Activated naive CD8-positive, alpha-beta T cell treated with anti-CD3 and anti-CD28 coated beads, Interleukin-2, amount 50 U/mL, for 24 hours (primary cell): ENCODE measurements around the gene KIF4A.
A peak's percentile ranks its signal among the peaks of the same experiment; 100 is the strongest.
"Not testable (repeated sequence)": the region's sequence is repeated elsewhere in the genome, so short reads cannot be mapped to it uniquely, and the experiment has no call there.

Experiments used
- ATAC-seq: fragments of 150-1000 bp; cut with Tn5 transposase; one replicate; pipeline ENCODE4 v1.10.0; 2021
- DNase-seq: peaks from one replicate; pipeline ENCODE4 v3.0.0; 2021
- H3K27ac Mint-ChIP-seq: one replicate; pipeline ENCODE4 v1.8.0; 2021; ENCODE audit warnings: mild to moderate bottlenecking, mixed read lengths
- H3K27me3 Mint-ChIP-seq: one replicate; pipeline ENCODE4 v1.8.0; 2021; ENCODE audit warnings: mixed read lengths
- H3K36me3 Mint-ChIP-seq: one replicate; pipeline ENCODE4 v1.8.0; 2021; ENCODE audit warnings: low read depth, mixed read lengths
- H3K4me1 Mint-ChIP-seq: one replicate; pipeline ENCODE4 v1.8.0; 2021; ENCODE audit warnings: mixed read lengths
- H3K4me3 Mint-ChIP-seq: one replicate; pipeline ENCODE4 v1.8.0; 2021; ENCODE audit warnings: mild to moderate bottlenecking, moderate library complexity, mixed read lengths
- H3K9me3 Mint-ChIP-seq: one replicate; pipeline ENCODE4 v1.8.0; 2021; ENCODE audit warnings: mixed read lengths

KIF4A gene

GRCh38 chrX:70264784-70265183 lies 25.1 kb upstream of the KIF4A start:
- ATAC-seq (no peak), DNase-seq (no peak)
- Mint-ChIP-seq H3K27ac (no peak overlapping the region), H3K27me3 (no peaks in the 10 kb centered on the region), H3K9me3 (no peaks in the 10 kb centered on the region), H3K36me3 (no peaks in the 10 kb centered on the region), H3K4me3 (no peak overlapping the region), H3K4me1 (peaks cover 2% of the 10 kb centered on the region)

DNA sequence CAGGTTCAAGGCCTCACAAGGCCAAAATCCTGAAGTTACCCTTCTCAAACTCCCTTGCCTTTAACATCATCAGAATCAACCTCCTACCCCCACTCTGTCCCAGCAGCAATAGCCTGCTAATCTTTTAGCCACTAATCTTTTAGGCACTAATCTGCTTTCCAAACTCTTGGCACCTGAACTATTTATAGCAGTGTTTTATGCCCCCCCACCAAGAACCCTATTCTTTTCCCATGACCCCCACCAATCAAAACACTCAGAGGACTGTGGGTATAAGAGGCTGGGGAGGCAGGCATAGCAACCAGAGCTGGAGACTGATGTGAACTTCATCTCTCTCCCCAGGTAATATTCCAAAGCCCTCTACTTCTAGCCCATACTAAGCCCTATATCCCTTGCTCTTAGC lies 21.9 kb upstream of the KIF4A start, which contains the start of gene ARR3:
Gene ARR3 (plus strand): TSS at position 301 of the 400 bp plus-strand sequence. CDS start 1,052 bp downstream, outside the sequence.
- ATAC-seq = no peak
- Mint-ChIP-seq H3K4me1 (peaks cover 2% of the 10 kb centered on the region), H3K27me3 (no peaks in the 10 kb centered on the region), H3K4me3 (no peak within 1 kb of the TSS), H3K9me3 (no peaks in the 10 kb centered on the region), H3K36me3 (no peaks in the 10 kb centered on the region), H3K27ac (no peak within 1 kb of the TSS)
- DNase-seq = no peak

DNA sequence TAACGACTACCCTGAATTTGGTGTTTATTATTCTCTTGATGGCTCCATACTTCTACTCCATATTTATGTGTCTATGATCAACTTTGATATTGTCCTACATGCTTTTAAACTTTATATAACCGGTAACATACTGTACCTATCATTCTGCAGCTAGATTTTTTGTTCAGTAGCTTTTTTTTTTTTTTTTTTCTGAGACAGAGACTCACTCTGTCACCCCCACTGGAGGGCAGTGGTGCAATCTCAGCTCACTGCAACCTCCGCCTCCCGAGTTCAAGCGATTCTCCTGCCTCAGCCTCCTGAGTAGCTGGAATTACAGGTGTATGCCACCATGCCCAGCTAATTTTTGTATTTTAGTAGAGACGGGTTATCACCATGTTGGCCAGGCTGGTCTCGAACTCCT lies 15.9 kb upstream of the KIF4A start:
- not testable (repeated sequence) for H3K4me1 Mint-ChIP-seq, DNase-seq, ATAC-seq, H3K9me3 Mint-ChIP-seq, H3K27me3 Mint-ChIP-seq, H3K27ac Mint-ChIP-seq, H3K36me3 Mint-ChIP-seq, H3K4me3 Mint-ChIP-seq

- Mint-ChIP-seq H3K9me3 (no peaks in the 10 kb centered on the region), H3K4me1 (no peaks in the 10 kb centered on the region), H3K27ac (no peak overlapping the region)
Measured at GRCh38 chrX:70279081-70279480, 10.8 kb upstream of the KIF4A start.

DNA sequence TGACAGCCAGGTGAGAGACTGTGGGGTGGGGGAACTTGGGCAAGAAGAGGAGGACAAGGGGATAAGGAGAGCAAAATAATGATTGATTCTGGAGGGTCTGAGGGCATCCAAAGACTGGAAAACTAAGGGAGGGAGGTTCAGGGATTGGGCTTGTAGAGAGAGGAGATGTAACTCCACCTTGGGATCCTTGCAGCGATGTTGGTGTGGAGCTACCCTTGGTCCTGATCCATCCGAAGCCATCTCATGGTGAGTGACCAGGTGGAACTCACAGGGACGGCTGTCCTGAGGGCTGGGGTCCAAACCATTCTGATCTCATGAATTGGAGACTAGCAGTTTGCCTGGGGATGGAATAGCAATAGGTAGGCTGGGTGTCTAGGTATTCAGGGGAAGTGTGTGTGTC lies 9.3 kb upstream of the KIF4A start:
- Mint-ChIP-seq H3K27ac (no peak overlapping the region), H3K4me1 (no peaks in the 10 kb centered on the region), H3K9me3 (no peaks in the 10 kb centered on the region), H3K4me3 (no peak overlapping the region), H3K36me3 (no peaks in the 10 kb centered on the region), H3K27me3 (no peaks in the 10 kb centered on the region)
- no peak for ATAC-seq
- DNase-seq = no peak

More at GRCh38 chrX:70279081-70279480, 10.8 kb upstream of the KIF4A start:
- ATAC-seq = no peak
- Mint-ChIP-seq H3K36me3 (no peaks in the 10 kb centered on the region), H3K4me3 (no peak overlapping the region), H3K27me3 (no peaks in the 10 kb centered on the region)
- no peak for DNase-seq

DNA sequence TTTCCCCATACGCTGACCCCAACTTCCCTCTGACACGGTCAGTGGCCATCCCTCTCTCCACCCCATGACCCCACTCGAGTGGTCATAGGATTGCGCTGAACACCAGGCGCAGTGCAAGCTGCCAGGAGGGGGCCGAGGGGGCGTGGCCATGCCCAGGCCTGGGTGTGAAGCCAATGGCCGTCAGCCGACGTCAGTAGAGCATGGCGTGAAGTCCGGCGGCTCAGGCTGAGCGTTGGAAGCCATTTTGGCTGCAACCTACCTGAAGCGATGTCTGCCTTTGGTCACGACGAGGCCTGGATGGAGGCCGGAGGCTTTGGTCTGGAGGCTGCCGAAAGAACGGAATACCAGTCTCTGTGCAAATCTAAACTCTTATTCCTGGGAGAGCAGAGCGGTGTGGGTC lies 8.0 kb upstream of the KIF4A start, which contains the start of gene RAB41:
Gene RAB41 (plus strand): TSS at position 222 of the 400 bp plus-strand sequence. CDS start 46 bp downstream, at position 268.
- DNase-seq (no peak), ATAC-seq (no peak)
- Mint-ChIP-seq H3K4me3 (no peak within 1 kb of the TSS), H3K27me3 (no peaks in the 10 kb centered on the region), H3K27ac (no peak within 1 kb of the TSS), H3K36me3 (peaks cover 6% of the 10 kb centered on the region), H3K9me3 (no peaks in the 10 kb centered on the region), H3K4me1 (no peaks in the 10 kb centered on the region)

GRCh38 chrX:70289168-70289792 lies 624 bp upstream of the KIF4A start:
- DNase-seq (no peak), ATAC-seq (no peak)
- Mint-ChIP-seq H3K27me3 (no peaks in the 10 kb centered on the region), H3K27ac (peak overlapping the region; percentile 75), H3K4me1 (peaks cover 19% of the 10 kb centered on the region), H3K36me3 (peaks cover 12% of the 10 kb centered on the region), H3K4me3 (peak overlapping the region; percentile 91), H3K9me3 (no peaks in the 10 kb centered on the region)

DNA sequence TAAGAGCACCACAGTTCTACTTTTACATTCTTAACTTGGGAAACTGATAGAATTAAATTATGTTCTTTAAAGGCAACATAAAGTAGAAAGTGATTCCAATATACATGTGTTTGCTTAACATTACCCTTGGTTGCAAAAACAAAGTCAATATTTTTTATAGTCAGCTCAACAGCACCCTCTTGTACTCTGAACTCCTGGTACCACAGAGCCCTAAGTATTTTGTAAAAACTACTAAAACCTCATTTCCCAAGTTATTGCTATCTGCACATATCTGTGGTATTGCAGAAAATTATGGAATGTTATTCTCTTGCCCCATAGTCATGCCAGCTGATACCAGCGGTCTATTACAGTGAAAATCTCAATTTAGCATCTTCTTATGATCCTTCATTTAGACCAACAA lies 2.9 kb downstream of the KIF4A start:
- DNase-seq (no peak), ATAC-seq (no peak)
- Mint-ChIP-seq H3K4me1 (peaks cover 19% of the 10 kb centered on the region), H3K36me3 (peaks cover 11% of the 10 kb centered on the region), H3K27me3 (no peaks in the 10 kb centered on the region), H3K27ac (no peak overlapping the region), H3K9me3 (no peaks in the 10 kb centered on the region), H3K4me3 (no peak overlapping the region)

- Mint-ChIP-seq H3K4me3 (no peak overlapping the region), H3K4me1 (peaks cover 19% of the 10 kb centered on the region), H3K27ac (no peak overlapping the region), H3K9me3 (no peaks in the 10 kb centered on the region), H3K27me3 (no peaks in the 10 kb centered on the region), H3K36me3 (peaks cover 11% of the 10 kb centered on the region)
- no peak for ATAC-seq
- DNase-seq = no peak
Measured at GRCh38 chrX:70293621-70294020, 3.7 kb downstream of the KIF4A start.

DNA sequence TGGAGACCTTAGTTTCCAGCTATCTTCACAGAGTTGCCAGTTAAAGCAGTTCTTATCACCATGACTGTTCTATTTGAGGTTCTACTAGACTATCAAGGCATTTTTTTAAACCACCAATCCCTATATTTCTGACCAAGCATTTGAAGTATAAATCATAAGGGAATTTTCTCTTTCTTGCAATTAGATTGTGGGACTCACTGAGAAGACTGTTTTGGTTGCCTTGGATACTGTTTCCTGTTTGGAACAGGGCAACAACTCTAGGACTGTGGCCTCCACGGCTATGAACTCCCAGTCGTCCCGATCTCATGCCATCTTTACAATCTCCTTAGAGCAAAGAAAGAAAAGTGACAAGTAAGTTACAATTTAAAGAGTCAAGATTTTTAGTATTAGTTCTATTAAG lies 11.8 kb downstream of the KIF4A start:
- no peak overlapping the region for H3K27ac Mint-ChIP-seq
- H3K4me1 Mint-ChIP-seq = no peaks in the 10 kb centered on the region
- H3K27me3 Mint-ChIP-seq = no peaks in the 10 kb centered on the region
- ATAC-seq = no peak
- H3K36me3 Mint-ChIP-seq = peaks cover 43% of the 10 kb centered on the region
- no peak for DNase-seq
- no peaks in the 10 kb centered on the region for H3K9me3 Mint-ChIP-seq
- H3K4me3 Mint-ChIP-seq = no peak overlapping the region

DNA sequence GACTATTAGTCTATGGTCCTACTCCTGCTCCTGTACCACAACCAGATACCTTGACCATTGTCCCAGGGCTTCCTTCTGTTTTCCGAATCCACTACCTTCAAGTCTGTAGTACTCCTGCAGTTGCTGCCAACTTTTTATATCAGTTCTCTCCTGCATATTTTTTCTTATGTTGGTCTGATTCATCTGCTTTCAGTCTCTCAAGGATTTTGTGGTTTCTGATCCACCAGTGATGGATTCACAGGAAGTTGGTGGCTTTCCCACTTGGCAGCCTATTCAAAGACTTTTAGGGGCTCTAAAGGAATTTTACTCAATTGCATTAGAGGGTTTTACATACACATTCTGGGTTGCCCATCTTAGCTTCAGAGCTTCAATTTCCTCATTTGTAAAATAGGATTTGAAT lies 23.6 kb downstream of the KIF4A start:
- H3K9me3 Mint-ChIP-seq = no peaks in the 10 kb centered on the region
- no peak overlapping the region for H3K4me3 Mint-ChIP-seq
- DNase-seq (no peak), ATAC-seq (no peak)
- H3K4me1 Mint-ChIP-seq = peaks cover 3% of the 10 kb centered on the region
- no peaks in the 10 kb centered on the region for H3K27me3 Mint-ChIP-seq
- peaks cover 11% of the 10 kb centered on the region for H3K36me3 Mint-ChIP-seq
- H3K27ac Mint-ChIP-seq = no peak overlapping the region

DNA sequence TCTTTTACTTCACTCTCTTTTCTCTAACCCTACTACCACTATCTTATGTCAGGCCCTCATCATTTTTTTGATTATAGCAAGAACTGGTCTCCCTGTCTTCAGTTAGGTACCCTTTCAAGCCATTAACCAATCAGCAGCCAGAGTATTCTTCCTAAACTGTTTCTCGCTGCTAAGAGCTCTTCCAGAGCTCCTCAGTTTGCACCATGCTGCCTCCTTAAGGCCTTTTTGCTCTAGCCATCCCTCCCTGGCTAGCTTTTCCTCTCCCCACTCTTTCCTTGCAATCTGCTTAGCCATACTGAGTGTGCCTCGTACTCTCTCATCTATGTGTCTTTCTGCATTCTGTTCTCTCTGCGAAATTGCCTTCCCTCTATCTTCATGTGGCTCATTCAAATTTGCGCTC lies 32.9 kb downstream of the KIF4A start:
- H3K27me3 Mint-ChIP-seq = no peaks in the 10 kb centered on the region
- H3K4me3 Mint-ChIP-seq = no peak overlapping the region
- DNase-seq = no peak
- H3K27ac Mint-ChIP-seq = no peak overlapping the region
- ATAC-seq = no peak
- peaks cover 2% of the 10 kb centered on the region for H3K36me3 Mint-ChIP-seq
- no peaks in the 10 kb centered on the region for H3K4me1 Mint-ChIP-seq
- no peaks in the 10 kb centered on the region for H3K9me3 Mint-ChIP-seq

DNA sequence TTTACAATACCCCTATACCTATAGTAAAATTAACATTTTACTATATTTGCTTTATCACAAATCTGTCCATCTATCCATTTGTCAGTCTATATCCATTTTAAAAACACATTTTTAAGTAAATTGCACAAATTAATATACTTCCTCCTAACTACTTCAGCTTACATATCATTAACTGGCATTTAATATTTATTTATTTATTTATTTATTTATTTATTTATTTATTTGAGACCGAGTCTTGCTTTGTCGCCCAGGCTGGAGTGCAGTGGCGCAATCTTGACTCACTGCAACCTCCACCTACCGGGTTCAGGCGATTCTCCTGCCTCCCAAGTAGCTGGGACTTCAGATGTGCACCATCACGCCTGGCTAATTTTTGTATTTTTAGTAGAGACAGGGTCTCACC lies 33.7 kb downstream of the KIF4A start:
- H3K4me3 Mint-ChIP-seq, H3K27ac Mint-ChIP-seq: not testable (repeated sequence)

GRCh38 chrX:70324326-70324725 lies 34.4 kb downstream of the KIF4A start:
- ATAC-seq (no peak), DNase-seq (no peak)
- H3K27ac Mint-ChIP-seq = no peak overlapping the region
- H3K9me3 Mint-ChIP-seq = no peaks in the 10 kb centered on the region
- no peaks in the 10 kb centered on the region for H3K27me3 Mint-ChIP-seq
- no peaks in the 10 kb centered on the region for H3K4me1 Mint-ChIP-seq
- no peak overlapping the region for H3K4me3 Mint-ChIP-seq
- H3K36me3 Mint-ChIP-seq = peaks cover 2% of the 10 kb centered on the region

More for the DNA sequence above, 33.7 kb downstream of the KIF4A start:
- not testable (repeated sequence) for H3K9me3 Mint-ChIP-seq, H3K27me3 Mint-ChIP-seq, H3K4me1 Mint-ChIP-seq, DNase-seq, ATAC-seq, H3K36me3 Mint-ChIP-seq

DNA sequence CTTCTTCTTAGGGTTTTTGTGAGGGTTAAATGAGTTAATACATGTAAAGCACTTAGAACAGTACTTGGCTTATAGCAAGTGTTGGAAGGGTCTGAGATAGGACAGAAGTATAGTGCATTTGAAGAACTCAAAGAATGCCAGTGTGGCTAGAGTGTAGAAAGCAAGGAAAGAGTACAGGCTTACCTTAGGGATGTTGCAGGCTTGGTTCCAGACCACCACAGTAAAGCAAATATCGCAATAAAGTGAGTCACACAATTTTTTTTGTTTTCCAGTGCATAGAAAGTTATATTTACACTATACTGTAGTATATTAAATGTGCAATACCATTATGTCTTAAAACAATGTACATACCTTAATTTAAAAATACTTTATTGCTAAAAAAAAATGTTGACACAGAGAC lies 41.3 kb downstream of the KIF4A start:
- H3K27ac Mint-ChIP-seq = no peak overlapping the region
- no peak overlapping the region for H3K4me3 Mint-ChIP-seq
- no peaks in the 10 kb centered on the region for H3K9me3 Mint-ChIP-seq
- peaks cover under 1% of the 10 kb centered on the region for H3K4me1 Mint-ChIP-seq
- ATAC-seq (no peak), DNase-seq (no peak)
- peaks cover 18% of the 10 kb centered on the region for H3K36me3 Mint-ChIP-seq
- H3K27me3 Mint-ChIP-seq = no peaks in the 10 kb centered on the region

- no peak overlapping the region for H3K27ac Mint-ChIP-seq
- ATAC-seq (no peak), DNase-seq (no peak)
- peaks cover 22% of the 10 kb centered on the region for H3K36me3 Mint-ChIP-seq
- peaks cover 12% of the 10 kb centered on the region for H3K4me1 Mint-ChIP-seq
- H3K27me3 Mint-ChIP-seq = no peaks in the 10 kb centered on the region
- H3K9me3 Mint-ChIP-seq = no peaks in the 10 kb centered on the region
- H3K4me3 Mint-ChIP-seq = no peak overlapping the region
Measured at GRCh38 chrX:70332600-70332999, 42.7 kb downstream of the KIF4A start.
